ENCODE data around the gene GRHL3. TPM values are rescaled to one million over a fixed set of nuclear protein-coding genes. Genes with fewer than 3 reads are reported as not detected.

Gene GRHL3
- polyA plus RNA-seq, 1 donor = 0.54 TPM

DNA sequence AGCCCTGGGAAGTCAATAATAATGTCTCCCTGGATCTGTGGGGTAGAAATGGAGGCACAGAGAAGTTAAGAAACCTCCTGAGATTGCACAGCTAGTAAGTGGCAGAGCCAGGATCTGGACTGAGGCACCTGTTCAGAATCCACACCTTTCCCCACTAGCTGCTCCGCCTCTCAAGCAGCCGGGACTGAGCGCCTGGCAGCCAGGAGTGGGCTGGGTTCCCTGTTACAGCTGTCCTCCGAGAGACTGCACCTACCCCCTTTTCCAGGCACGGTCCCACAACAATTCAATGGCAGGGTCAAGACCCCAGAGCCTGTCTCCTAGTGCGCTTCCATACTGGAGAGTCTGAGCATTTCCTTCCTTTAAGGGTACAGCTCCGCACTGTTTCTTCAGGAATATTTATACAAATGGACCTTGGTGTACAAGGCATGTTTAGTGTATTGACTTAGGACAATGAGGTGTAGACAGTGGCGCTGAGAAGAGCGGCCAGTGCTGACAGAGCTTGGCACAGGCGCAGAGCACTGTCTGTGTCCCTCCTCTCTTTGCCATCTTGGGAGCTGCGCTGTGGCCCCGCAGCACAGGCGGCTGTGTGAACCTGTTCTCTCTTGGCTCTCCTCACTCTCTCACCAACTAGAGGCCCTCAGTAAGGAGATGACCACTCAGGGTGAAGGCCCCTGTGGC lies 24.4 kb downstream of the GRHL3 start:
- no peaks in the 10 kb centered on the region for H3K36me3 ChIP-seq (ENCODE audit: control insufficient read depth, insufficient read depth, low read length)
- no peaks in the 10 kb centered on the region for H3K9me3 ChIP-seq (ENCODE audit: control insufficient read depth, low read depth, low read length)
- DNase-seq = no peak
- H3K4me1 ChIP-seq (ENCODE audit: control insufficient read depth, insufficient read depth, low read length) = no peaks in the 10 kb centered on the region
- no peak overlapping the region for H3K27ac ChIP-seq (ENCODE audit: low read length)
- H3K4me3 ChIP-seq (ENCODE audit: low read length) = no peak overlapping the region
- WGBS (ENCODE audit: insufficient coverage, low lambda C conversion rate) = no CpG with 5 or more reads among the region's 13 CpGs
- peaks cover 3% of the 10 kb centered on the region for H3K27me3 ChIP-seq (ENCODE audit: control insufficient read depth, insufficient read depth, low read length)

DNA sequence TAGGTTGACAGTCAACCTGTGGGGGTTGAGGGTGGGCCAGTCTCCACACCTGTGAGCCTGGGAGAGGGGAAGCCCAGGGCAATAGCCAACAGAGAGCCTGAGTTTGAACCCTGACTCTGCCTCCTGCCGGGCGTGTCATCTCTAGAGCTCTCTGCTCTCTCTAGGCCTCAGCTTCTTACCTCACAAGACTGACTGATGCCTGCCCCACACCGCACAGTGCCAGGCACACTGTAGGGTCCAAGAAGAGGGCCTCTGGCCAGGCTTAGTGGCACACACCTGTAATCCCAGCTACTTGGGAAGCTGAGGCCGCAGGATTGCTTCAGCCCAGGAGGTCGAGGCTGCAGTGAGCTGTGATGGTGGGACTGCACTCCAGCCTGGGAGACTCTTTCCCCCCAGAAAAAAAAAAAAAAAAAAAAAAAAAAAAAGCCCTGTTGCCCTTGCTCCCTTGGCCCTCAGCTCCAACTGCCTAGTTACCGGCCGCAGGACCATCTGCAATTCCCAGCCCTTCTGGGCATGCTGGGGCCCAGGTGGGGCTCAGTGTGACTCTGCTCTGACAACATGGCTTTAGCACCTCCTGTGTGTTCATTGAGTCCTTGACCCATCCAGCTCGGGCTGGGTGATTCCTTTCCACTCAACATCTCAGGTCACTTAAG lies 25.1 kb downstream of the GRHL3 start:
- Histone ChIP-seq H3K4me1 (ENCODE audit: control insufficient read depth, insufficient read depth, low read length) (no peaks in the 10 kb centered on the region), H3K9me3 (ENCODE audit: control insufficient read depth, low read depth, low read length) (no peaks in the 10 kb centered on the region), H3K27me3 (ENCODE audit: control insufficient read depth, insufficient read depth, low read length) (peaks cover 3% of the 10 kb centered on the region), H3K36me3 (ENCODE audit: control insufficient read depth, insufficient read depth, low read length) (no peaks in the 10 kb centered on the region), H3K4me3 (ENCODE audit: low read length) (no peak overlapping the region), H3K27ac (ENCODE audit: low read length) (no peak overlapping the region)
- no peak for DNase-seq
- no CpG with 5 or more reads among the region's 8 CpGs for WGBS (ENCODE audit: insufficient coverage, low lambda C conversion rate)

DNA sequence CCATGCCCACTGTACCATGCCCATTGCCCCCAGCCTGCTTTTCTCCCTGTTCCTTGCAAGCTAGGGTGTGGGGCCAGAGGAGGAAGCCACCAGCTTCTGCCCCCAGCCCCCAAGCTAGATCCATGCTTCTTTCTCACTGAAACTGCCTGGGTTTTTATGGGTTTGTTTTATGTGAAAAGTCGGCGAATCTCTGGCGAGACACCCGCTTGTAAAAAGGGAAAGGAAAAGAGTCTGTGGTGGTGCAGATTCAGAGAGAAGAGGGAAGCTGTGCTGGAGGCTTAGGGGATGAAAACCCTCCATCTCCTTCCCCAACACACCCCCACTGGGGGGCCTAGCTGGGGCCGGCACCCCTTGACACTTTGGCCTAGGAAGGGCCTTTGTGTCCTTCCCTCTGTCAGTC lies 26.2 kb downstream of the GRHL3 start:
- Histone ChIP-seq H3K4me1 (ENCODE audit: control insufficient read depth, insufficient read depth, low read length) (no peaks in the 10 kb centered on the region), H3K4me3 (ENCODE audit: low read length) (no peak overlapping the region), H3K27ac (ENCODE audit: low read length) (no peak overlapping the region), H3K9me3 (ENCODE audit: control insufficient read depth, low read depth, low read length) (no peaks in the 10 kb centered on the region), H3K36me3 (ENCODE audit: control insufficient read depth, insufficient read depth, low read length) (no peaks in the 10 kb centered on the region), H3K27me3 (ENCODE audit: control insufficient read depth, insufficient read depth, low read length) (peaks cover 3% of the 10 kb centered on the region)
- no CpG with 5 or more reads among the region's 5 CpGs for WGBS (ENCODE audit: insufficient coverage, low lambda C conversion rate)
- no peak for DNase-seq

DNA sequence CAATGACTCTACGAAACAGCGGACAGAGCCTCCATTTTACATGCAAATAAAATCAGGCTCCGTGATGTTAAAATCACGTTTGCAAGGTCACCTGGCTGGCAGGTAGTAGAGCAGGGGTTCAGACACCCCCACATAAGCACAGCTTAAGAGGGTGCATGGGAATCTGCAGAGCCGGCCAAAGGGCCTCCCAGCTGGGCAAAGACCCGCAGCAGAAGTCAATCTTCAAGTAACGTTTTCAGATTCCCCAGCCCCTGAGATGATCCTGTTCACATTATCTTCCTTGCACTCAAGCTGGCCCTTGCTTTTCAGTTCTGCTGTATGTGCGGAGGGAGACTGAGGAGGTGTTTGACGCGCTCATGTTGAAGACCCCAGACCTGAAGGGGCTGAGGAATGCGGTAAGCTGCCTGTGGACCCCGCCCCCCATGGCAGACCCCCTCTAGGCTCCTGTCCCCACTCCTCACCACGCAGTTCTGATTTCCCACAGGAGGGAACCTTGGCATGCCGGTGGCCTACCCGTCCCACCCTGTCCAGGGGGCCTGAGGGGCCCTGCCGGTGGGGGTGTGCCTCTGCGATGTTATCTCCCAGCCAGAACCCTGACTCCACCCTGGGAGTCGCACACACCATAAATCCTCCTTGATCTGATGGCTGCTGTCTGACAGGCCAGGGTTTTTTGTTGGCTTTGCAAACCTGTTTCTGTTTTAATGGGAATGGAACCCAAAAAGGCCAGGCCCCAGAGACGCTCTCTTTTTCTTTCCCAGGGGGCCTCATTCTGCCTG lies 28.2 kb downstream of the GRHL3 start:
- Histone ChIP-seq H3K36me3 (ENCODE audit: control insufficient read depth, insufficient read depth, low read length) (no peaks in the 10 kb centered on the region), H3K27me3 (ENCODE audit: control insufficient read depth, insufficient read depth, low read length) (peaks cover 3% of the 10 kb centered on the region), H3K4me3 (ENCODE audit: low read length) (no peak overlapping the region), H3K4me1 (ENCODE audit: control insufficient read depth, insufficient read depth, low read length) (no peaks in the 10 kb centered on the region), H3K27ac (ENCODE audit: low read length) (no peak overlapping the region), H3K9me3 (ENCODE audit: control insufficient read depth, low read depth, low read length) (no peaks in the 10 kb centered on the region)
- whole genome bisulfite sequencing (ENCODE audit: insufficient coverage, low lambda C conversion rate) = 20% methylated on average over 1 of the region's 19 CpGs
- no peak for DNase-seq

DNA sequence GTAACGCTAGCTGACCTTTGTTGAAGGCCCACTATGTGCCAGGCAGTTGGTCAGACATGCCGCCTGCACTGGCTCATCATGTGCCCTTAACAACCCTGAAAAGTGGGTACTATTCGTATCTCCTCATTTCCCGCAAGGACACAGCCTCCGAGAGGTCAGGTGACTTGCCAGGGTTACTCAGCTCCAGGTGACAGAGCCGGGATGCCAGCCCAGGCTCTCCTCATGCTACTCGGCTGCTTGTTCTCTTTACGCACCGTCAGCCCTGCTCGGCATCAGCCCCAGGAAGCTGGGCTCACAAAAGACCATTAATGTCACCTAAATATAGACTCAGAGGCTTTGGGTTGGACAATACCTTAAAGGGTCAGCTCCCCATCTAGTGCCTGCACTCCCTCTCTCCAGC lies 29.0 kb downstream of the GRHL3 start:
- Histone ChIP-seq H3K9me3 (ENCODE audit: control insufficient read depth, low read depth, low read length) (no peaks in the 10 kb centered on the region), H3K27me3 (ENCODE audit: control insufficient read depth, insufficient read depth, low read length) (peaks cover 3% of the 10 kb centered on the region), H3K4me1 (ENCODE audit: control insufficient read depth, insufficient read depth, low read length) (no peaks in the 10 kb centered on the region), H3K27ac (ENCODE audit: low read length) (no peak overlapping the region), H3K4me3 (ENCODE audit: low read length) (no peak overlapping the region), H3K36me3 (ENCODE audit: control insufficient read depth, insufficient read depth, low read length) (no peaks in the 10 kb centered on the region)
- WGBS (ENCODE audit: insufficient coverage, low lambda C conversion rate) = no CpG with 5 or more reads among the region's 10 CpGs
- no peak for DNase-seq

DNA sequence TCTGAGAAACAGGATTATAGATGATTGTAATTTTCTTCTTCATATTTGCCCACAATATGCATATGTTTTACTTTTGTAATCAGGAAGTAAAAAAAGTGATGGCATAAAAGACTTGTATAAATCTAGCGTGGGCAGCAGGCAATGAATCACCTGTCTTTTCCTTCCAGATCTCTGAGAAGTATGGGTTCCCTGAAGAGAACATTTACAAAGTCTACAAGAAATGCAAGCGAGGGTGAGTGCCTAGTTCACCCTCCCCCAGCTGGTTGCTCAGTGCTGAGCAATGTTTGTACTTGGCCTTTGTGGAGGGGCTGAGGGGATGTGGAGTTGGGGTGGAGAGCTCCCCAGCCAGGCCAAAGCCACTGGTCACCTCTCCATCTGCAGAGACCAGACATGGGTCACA lies 30.7 kb downstream of the GRHL3 start:
- no peak for DNase-seq
- Histone ChIP-seq H3K9me3 (ENCODE audit: control insufficient read depth, low read depth, low read length) (no peaks in the 10 kb centered on the region), H3K4me3 (ENCODE audit: low read length) (no peak overlapping the region), H3K27me3 (ENCODE audit: control insufficient read depth, insufficient read depth, low read length) (peaks cover 3% of the 10 kb centered on the region), H3K4me1 (ENCODE audit: control insufficient read depth, insufficient read depth, low read length) (no peaks in the 10 kb centered on the region), H3K36me3 (ENCODE audit: control insufficient read depth, insufficient read depth, low read length) (no peaks in the 10 kb centered on the region), H3K27ac (ENCODE audit: low read length) (no peak overlapping the region)
- WGBS (ENCODE audit: insufficient coverage, low lambda C conversion rate) = no CpG with 5 or more reads among the region's 2 CpGs

DNA sequence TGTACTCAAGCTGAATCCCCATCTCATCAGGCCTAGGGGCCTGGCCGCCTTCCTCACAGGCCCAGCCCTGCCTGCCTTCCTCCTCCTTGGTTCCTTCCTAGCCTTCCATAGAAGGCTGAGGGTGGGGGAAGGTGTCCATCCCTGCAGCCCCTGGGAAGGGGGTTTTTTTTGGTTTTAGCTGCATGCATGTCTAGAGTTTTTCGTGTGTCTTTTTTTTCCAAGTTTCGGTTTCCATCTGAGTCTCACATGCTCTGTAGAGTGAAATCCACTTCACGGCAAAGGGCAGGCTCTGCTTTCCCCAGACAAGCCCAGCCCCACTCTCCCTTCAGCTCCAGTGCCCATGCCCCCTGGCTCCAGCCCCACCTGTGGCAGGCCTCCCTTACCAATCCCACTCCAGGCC lies 32.1 kb downstream of the GRHL3 start:
- no peaks in the 10 kb centered on the region for H3K4me1 ChIP-seq (ENCODE audit: control insufficient read depth, insufficient read depth, low read length)

DNA sequence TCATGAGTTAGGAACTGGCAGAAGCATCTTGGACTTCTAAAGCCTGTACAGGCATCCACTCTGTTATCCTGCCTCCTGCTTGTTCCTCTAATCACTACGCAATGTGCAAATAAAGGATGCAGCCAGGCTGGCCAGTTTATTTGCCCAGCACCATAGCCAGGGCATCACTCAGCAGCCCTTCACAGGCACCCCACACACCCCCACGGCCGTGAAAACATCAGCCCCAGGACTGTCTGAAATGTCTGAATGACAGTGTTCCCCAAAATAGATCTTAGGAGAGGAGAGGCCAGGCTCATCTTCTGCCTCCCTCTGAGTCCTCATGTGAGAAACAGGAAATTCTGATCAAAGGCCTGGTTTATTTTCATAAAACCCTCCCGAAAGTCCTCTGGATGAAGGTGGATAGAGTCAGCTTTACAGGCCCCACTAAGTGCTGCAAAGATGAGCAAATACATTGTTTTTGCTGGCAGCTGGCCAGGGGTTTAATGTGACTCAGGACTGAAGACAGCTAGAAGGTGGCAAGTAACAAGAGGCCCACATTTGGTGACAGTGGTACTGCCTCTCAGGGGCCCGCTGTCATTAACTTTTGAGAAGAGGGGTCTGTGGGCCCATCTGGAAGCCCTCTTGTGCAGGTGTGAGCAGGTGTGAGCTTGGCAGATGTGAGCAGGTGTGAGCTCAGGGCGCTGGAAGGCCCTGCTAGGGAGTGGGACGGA lies 32.9 kb downstream of the GRHL3 start:
- WGBS (ENCODE audit: insufficient coverage, low lambda C conversion rate) = no CpG with 5 or more reads among the region's 7 CpGs
- H3K4me1 ChIP-seq (ENCODE audit: control insufficient read depth, insufficient read depth, low read length) = no peaks in the 10 kb centered on the region
- no peak for DNase-seq

More for the DNA sequence above, 32.1 kb downstream of the GRHL3 start:
- WGBS (ENCODE audit: insufficient coverage, low lambda C conversion rate) = no CpG with 5 or more reads among the region's 4 CpGs
- DNase-seq = no peak
- Histone ChIP-seq H3K4me3 (ENCODE audit: low read length) (no peak overlapping the region), H3K27ac (ENCODE audit: low read length) (no peak overlapping the region), H3K36me3 (ENCODE audit: control insufficient read depth, insufficient read depth, low read length) (no peaks in the 10 kb centered on the region), H3K27me3 (ENCODE audit: control insufficient read depth, insufficient read depth, low read length) (peaks cover 3% of the 10 kb centered on the region), H3K9me3 (ENCODE audit: control insufficient read depth, low read depth, low read length) (no peaks in the 10 kb centered on the region)

DNA sequence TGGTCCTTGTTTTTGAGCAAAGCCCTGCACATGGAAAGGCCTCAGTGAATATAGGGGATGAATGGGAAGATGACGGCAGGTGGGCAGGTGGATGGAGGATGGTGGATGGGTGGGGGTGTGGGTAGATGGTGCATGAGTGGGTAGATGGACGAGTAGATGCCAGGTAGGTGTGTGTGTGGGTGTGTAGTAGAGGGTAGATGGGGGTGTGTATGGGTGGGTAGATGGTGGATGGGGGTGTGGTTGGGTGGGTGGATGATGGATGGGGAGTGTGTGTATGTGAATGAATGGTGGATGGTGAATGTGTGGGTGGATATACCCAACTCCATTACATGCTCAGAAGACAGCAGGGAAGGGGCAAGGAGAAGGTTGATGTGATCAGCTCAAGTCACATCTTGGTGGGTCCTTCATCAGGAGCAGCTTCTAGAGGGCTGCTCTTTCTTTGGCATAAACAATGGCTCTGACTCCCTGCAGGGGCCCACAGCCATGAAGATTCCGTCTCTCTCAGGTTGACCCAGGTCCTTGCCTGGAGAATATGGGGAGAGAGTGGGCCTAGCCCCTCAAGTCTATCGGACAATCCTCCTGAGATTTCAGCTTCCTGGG lies 34.2 kb downstream of the GRHL3 start:
- no peaks in the 10 kb centered on the region for H3K4me1 ChIP-seq (ENCODE audit: control insufficient read depth, insufficient read depth, low read length)
- DNase-seq = no peak
- no CpG with 5 or more reads among the region's 4 CpGs for WGBS (ENCODE audit: insufficient coverage, low lambda C conversion rate)

More for the DNA sequence above, 32.9 kb downstream of the GRHL3 start:
- Histone ChIP-seq H3K36me3 (ENCODE audit: control insufficient read depth, insufficient read depth, low read length) (no peaks in the 10 kb centered on the region), H3K27ac (ENCODE audit: low read length) (no peak overlapping the region), H3K27me3 (ENCODE audit: control insufficient read depth, insufficient read depth, low read length) (peaks cover 3% of the 10 kb centered on the region), H3K4me3 (ENCODE audit: low read length) (no peak overlapping the region), H3K9me3 (ENCODE audit: control insufficient read depth, low read depth, low read length) (no peaks in the 10 kb centered on the region)

DNA sequence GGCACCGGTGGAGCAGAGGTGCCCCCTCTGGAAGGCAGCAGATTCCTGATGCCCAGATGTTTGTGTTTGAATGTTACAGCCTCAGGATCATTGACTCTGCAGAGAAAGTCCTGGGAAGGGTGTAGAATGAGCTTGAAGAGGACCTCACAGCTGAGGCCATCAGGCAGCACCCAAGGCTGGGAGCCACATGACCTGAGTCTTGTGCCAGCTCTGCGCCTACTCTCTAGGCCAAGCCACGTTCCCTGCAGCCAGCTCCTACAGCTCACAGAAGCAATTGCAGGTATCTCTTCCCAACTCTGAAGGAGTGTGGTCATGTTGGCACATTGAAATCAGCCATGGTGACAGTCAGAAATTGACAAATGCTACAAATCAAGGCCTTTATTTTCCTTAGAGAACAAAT lies 36.3 kb downstream of the GRHL3 start:
- Histone ChIP-seq H3K4me1 (ENCODE audit: control insufficient read depth, insufficient read depth, low read length) (no peaks in the 10 kb centered on the region), H3K27ac (ENCODE audit: low read length) (no peak overlapping the region), H3K4me3 (ENCODE audit: low read length) (no peak overlapping the region), H3K27me3 (ENCODE audit: control insufficient read depth, insufficient read depth, low read length) (no peaks in the 10 kb centered on the region), H3K36me3 (ENCODE audit: control insufficient read depth, insufficient read depth, low read length) (peaks cover 4% of the 10 kb centered on the region), H3K9me3 (ENCODE audit: control insufficient read depth, low read depth, low read length) (no peaks in the 10 kb centered on the region)
- no peak for DNase-seq
- WGBS (ENCODE audit: insufficient coverage, low lambda C conversion rate) = no CpG with 5 or more reads among the region's 3 CpGs

More for the DNA sequence above, 34.2 kb downstream of the GRHL3 start:
- Histone ChIP-seq H3K4me3 (ENCODE audit: low read length) (no peak overlapping the region), H3K27ac (ENCODE audit: low read length) (no peak overlapping the region), H3K27me3 (ENCODE audit: control insufficient read depth, insufficient read depth, low read length) (no peaks in the 10 kb centered on the region), H3K9me3 (ENCODE audit: control insufficient read depth, low read depth, low read length) (no peaks in the 10 kb centered on the region), H3K36me3 (ENCODE audit: control insufficient read depth, insufficient read depth, low read length) (peaks cover 4% of the 10 kb centered on the region)
